SJSA1 (cell line): Measurements from ENCODE around the gene PTPN22. TPM values are rescaled to one million over a fixed set of nuclear protein-coding genes. Genes with fewer than 3 reads are reported as not detected.

Experiments used
- DNase-seq, 2 experiments: peaks; one replicate each; pipeline ENCODE4 v3.0.0-alpha.2; 2015 to 2020; ENCODE audit warnings: low spot score in 2 of 2, low read depth in 1 of 2
- H3K27ac ChIP-seq: fragments of 250-450 bp; sonication (Bioruptor Pico); 2 replicates; pipeline ENCODE4 v1.5.1; 2020; ENCODE audit warnings: mild to moderate bottlenecking, moderate library complexity
- H3K27me3 ChIP-seq: fragments of 250-450 bp; sonication (Bioruptor Pico); replicated peaks from 2 replicates; pipeline ENCODE4 v1.5.1; 2020; ENCODE audit warnings: mild to moderate bottlenecking, moderate library complexity
- H3K36me3 ChIP-seq: fragments of 250-450 bp; sonication (Bioruptor Pico); 2 replicates; pipeline ENCODE4 v1.5.1; 2020; ENCODE audit warnings: mild to moderate bottlenecking
- H3K4me1 ChIP-seq: fragments of 250-450 bp; sonication (Bioruptor Pico); replicated peaks from 2 replicates; pipeline ENCODE4 v1.6.1; 2021; ENCODE audit warnings: mild to moderate bottlenecking
- H3K4me3 ChIP-seq: fragments of 250-450 bp; sonication (Bioruptor Pico); 2 replicates; pipeline ENCODE4 v1.5.1; 2020; ENCODE audit warnings: mild to moderate bottlenecking
- H3K9me3 ChIP-seq: fragments of 250-450 bp; sonication (Bioruptor Pico); replicated peaks from 2 replicates; pipeline ENCODE4 v1.5.1; 2020; ENCODE audit warnings: mild to moderate bottlenecking
- total RNA-seq: library from RNA; depleted of rRNA; stranded (reverse); fragments of >200 nt; shearing (Covaris generic); gene quantifications from 2 replicates; pipeline ENCODE4 v1.2.3, GENCODE V29; 2014

Gene PTPN22
- total RNA-seq, 1 experiment from 2014 or later = 1.5 TPM

GRCh38 chr1:113788802-113789201, 82.7 kb downstream of the PTPN22 start:
- peaks cover 6% of the 10 kb centered on the region; the same call in 1 of the 2 replicates for H3K36me3 ChIP-seq
- H3K4me1 ChIP-seq = no peaks in the 10 kb centered on the region
- H3K27ac ChIP-seq = no peak overlapping the region
- no peaks in the 10 kb centered on the region for H3K27me3 ChIP-seq
- H3K9me3 ChIP-seq = no peaks in the 10 kb centered on the region
- no peak overlapping the region for H3K4me3 ChIP-seq
- DNase-seq = no peak

GRCh38 chr1:113787663-113788062, 83.8 kb downstream of the PTPN22 start:
- no peak overlapping the region for H3K4me3 ChIP-seq
- no peaks in the 10 kb centered on the region for H3K27me3 ChIP-seq
- H3K36me3 ChIP-seq = peaks cover 6% of the 10 kb centered on the region; the same call in 1 of the 2 replicates
- no peaks in the 10 kb centered on the region for H3K9me3 ChIP-seq
- no peak for DNase-seq
- H3K27ac ChIP-seq = no peak overlapping the region
- H3K4me1 ChIP-seq = no peaks in the 10 kb centered on the region

GRCh38 chr1:113786069-113786468, 85.4 kb downstream of the PTPN22 start:
- no peak for DNase-seq
- Histone ChIP-seq H3K27me3 (no peaks in the 10 kb centered on the region), H3K4me1 (no peaks in the 10 kb centered on the region), H3K27ac (no peak overlapping the region), H3K4me3 (no peak overlapping the region), H3K9me3 (no peaks in the 10 kb centered on the region), H3K36me3 (0 out of 2 replicates have a peak, but pooled peaks cover 6% of the 10 kb centered on the region)

- H3K27me3 ChIP-seq = no peaks in the 10 kb centered on the region
- no peak for DNase-seq
- H3K36me3 ChIP-seq = 0 out of 2 replicates have a peak, but pooled peaks cover 3% of the 10 kb centered on the region
- no peak overlapping the region for H3K4me3 ChIP-seq
- no peaks in the 10 kb centered on the region for H3K9me3 ChIP-seq
- no peak overlapping the region for H3K27ac ChIP-seq
- H3K4me1 ChIP-seq = no peaks in the 10 kb centered on the region
These were observed 87.3 kb downstream of the PTPN22 start for GRCh38 chr1:113784104-113784779.

- H3K36me3 ChIP-seq = 0 out of 2 replicates have a peak, but pooled peaks cover 3% of the 10 kb centered on the region
- H3K4me1 ChIP-seq = no peaks in the 10 kb centered on the region
- no peaks in the 10 kb centered on the region for H3K27me3 ChIP-seq
- DNase-seq = no peak
- no peak overlapping the region for H3K4me3 ChIP-seq
- no peak overlapping the region for H3K27ac ChIP-seq
- H3K9me3 ChIP-seq = no peaks in the 10 kb centered on the region
These were observed 88.0 kb downstream of the PTPN22 start for GRCh38 chr1:113783254-113784103.

GRCh38 chr1:113782406-113782805, 89.1 kb downstream of the PTPN22 start:
- H3K27me3 ChIP-seq = no peaks in the 10 kb centered on the region
- no peaks in the 10 kb centered on the region for H3K4me1 ChIP-seq
- H3K36me3 ChIP-seq = 0 out of 2 replicates have a peak, but pooled peaks cover 3% of the 10 kb centered on the region
- DNase-seq = no peak
- no peaks in the 10 kb centered on the region for H3K9me3 ChIP-seq
- no peak overlapping the region for H3K27ac ChIP-seq
- H3K4me3 ChIP-seq = no peak overlapping the region

GRCh38 chr1:113780374-113781146, 91.0 kb downstream of the PTPN22 start:
- H3K36me3 ChIP-seq = peaks cover 12% of the 10 kb centered on the region; the same call in 1 of the 2 replicates
- H3K27me3 ChIP-seq = no peaks in the 10 kb centered on the region
- H3K4me3 ChIP-seq = no peak overlapping the region
- no peaks in the 10 kb centered on the region for H3K9me3 ChIP-seq
- no peaks in the 10 kb centered on the region for H3K4me1 ChIP-seq
- no peak overlapping the region for H3K27ac ChIP-seq
- no peak for DNase-seq

- H3K4me3 ChIP-seq = no peak overlapping the region
- no peaks in the 10 kb centered on the region for H3K9me3 ChIP-seq
- H3K27ac ChIP-seq = no peak overlapping the region
- no peak for DNase-seq
- H3K36me3 ChIP-seq = peaks cover 12% of the 10 kb centered on the region; the same call in 1 of the 2 replicates
- H3K27me3 ChIP-seq = no peaks in the 10 kb centered on the region
- H3K4me1 ChIP-seq = no peaks in the 10 kb centered on the region
These were observed 92.0 kb downstream of the PTPN22 start for GRCh38 chr1:113779542-113779941.

- Histone ChIP-seq H3K9me3 (no peaks in the 10 kb centered on the region), H3K36me3 (peaks cover 15% of the 10 kb centered on the region; the same call in 1 of the 2 replicates), H3K4me1 (no peaks in the 10 kb centered on the region), H3K27me3 (no peaks in the 10 kb centered on the region), H3K27ac (no peak overlapping the region), H3K4me3 (no peak overlapping the region)
- no peak for DNase-seq
These were observed 94.0 kb downstream of the PTPN22 start for GRCh38 chr1:113777561-113777960.

GRCh38 chr1:113770031-113770430, 101.5 kb downstream of the PTPN22 start:
- H3K4me3 ChIP-seq = no peak overlapping the region
- DNase-seq = no peak
- no peaks in the 10 kb centered on the region for H3K9me3 ChIP-seq
- H3K27ac ChIP-seq = no peak overlapping the region
- peaks cover 21% of the 10 kb centered on the region for H3K36me3 ChIP-seq
- H3K27me3 ChIP-seq = no peaks in the 10 kb centered on the region
- H3K4me1 ChIP-seq = no peaks in the 10 kb centered on the region

GRCh38 chr1:113769601-113769970, 101.9 kb downstream of the PTPN22 start:
- Histone ChIP-seq H3K36me3 (peaks cover 21% of the 10 kb centered on the region), H3K27ac (no peak overlapping the region), H3K27me3 (no peaks in the 10 kb centered on the region), H3K4me3 (no peak overlapping the region), H3K4me1 (no peaks in the 10 kb centered on the region), H3K9me3 (no peaks in the 10 kb centered on the region)
- no peak for DNase-seq

- no peak overlapping the region for H3K27ac ChIP-seq
- peaks cover 21% of the 10 kb centered on the region for H3K36me3 ChIP-seq
- H3K4me1 ChIP-seq = no peaks in the 10 kb centered on the region
- no peak overlapping the region for H3K4me3 ChIP-seq
- H3K27me3 ChIP-seq = no peaks in the 10 kb centered on the region
- H3K9me3 ChIP-seq = no peaks in the 10 kb centered on the region
- no peak for DNase-seq
These were observed 102.5 kb downstream of the PTPN22 start for GRCh38 chr1:113768916-113769600.
